ENCODE data around the gene RARRES1. TPM values are rescaled to one million over a fixed set of nuclear protein-coding genes. Genes with fewer than 3 reads are reported as not detected.

RARRES1 gene
- total and polyA plus RNA-seq, 2 experiments from 2014 or later, result 0.10 to 0.82 TPM

DNA sequence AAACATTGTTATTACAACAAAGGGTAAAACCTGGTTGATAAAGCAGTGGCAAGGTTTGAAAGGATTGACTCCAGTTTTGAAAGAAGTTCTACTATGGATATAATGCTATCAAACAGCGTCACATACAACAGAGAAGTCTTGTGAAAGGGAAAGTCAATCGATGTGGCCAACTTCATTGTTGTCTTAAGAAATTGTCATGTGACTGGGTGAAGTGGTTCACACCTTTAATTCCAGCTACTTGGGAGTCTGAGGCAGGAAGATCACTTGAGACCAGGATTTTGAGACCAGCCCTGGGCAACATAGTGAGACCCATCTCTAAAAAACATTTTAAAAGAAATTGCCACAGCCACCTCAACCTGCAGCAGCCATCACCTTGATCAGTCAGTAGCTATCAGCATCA is 53.6 kb downstream of the RARRES1 start:
- DNase-seq (ENCODE audit: low spot score) (no peak), ATAC-seq (no peak)
- Mint-ChIP-seq H3K4me1 (no peaks in the 10 kb centered on the region), H3K36me3 (ENCODE audit: low read depth) (no peaks in the 10 kb centered on the region), H3K9me3 (no peaks in the 10 kb centered on the region), H3K27me3 (ENCODE audit: insufficient read depth, low read depth, poor library complexity) (no peaks in the 10 kb centered on the region), H3K27ac (no peak overlapping the region), H3K4me3 (no peak overlapping the region)
- Histone ChIP-seq H3K36me3 (ENCODE audit: insufficient read depth) (no peaks in the 10 kb centered on the region), H2AFZ (no peak overlapping the region), H3K27ac (ENCODE audit: low read depth) (no peak overlapping the region), H3K4me1 (ENCODE audit: insufficient read depth) (no peaks in the 10 kb centered on the region), H4K20me1 (replicated peaks; ENCODE audit: insufficient read depth) (no peaks in the 10 kb centered on the region), H3K4me2 (no peak overlapping the region), H3K27me3 (ENCODE audit: insufficient read depth) (no peaks in the 10 kb centered on the region), H3K79me2 (replicated peaks; ENCODE audit: insufficient read depth) (no peaks in the 10 kb centered on the region), H3F3A (replicated peaks; ENCODE audit: low read depth) (no peaks in the 10 kb centered on the region), H3K4me3 (no peak overlapping the region), H3K9me2 (ENCODE audit: insufficient read depth) (no peaks in the 10 kb centered on the region)
- no peak for TF ChIP-seq STAT1 (IDR thresholded peaks at IDR 0.05; ENCODE audit: unreplicated experiment)
- TF ChIP-seq EZH2 (IDR thresholded peaks at IDR 0.05; ENCODE audit: low read depth, unreplicated experiment), result no peak
- TF ChIP-seq NANOG (IDR thresholded peaks at IDR 0.05; ENCODE audit: borderline replicate concordance), result no peak
- no peak for TF ChIP-seq POLR2AphosphoS5 (IDR thresholded peaks at IDR 0.05; ENCODE audit: low read depth)
- TF ChIP-seq CREB1 (CRISPR knock-in tag; IDR thresholded peaks at IDR 0.05; ENCODE audit: low read depth), result no peak
- no peak for TF ChIP-seq JUNB (IDR thresholded peaks at IDR 0.05; ENCODE audit: unreplicated experiment)
- TF ChIP-seq ZNF114 (CRISPR knock-in tag; IDR thresholded peaks at IDR 0.05), result no peak
- no peak for TF ChIP-seq ETS1 (IDR thresholded peaks at IDR 0.05)
- TF ChIP-seq REST (IDR thresholded peaks at IDR 0.05; ENCODE audit: unreplicated experiment), result no peak
- no peak for TF ChIP-seq ZNF331 (CRISPR knock-in tag; IDR thresholded peaks at IDR 0.05; ENCODE audit: low read depth)
- TF ChIP-seq, protein P1, sequence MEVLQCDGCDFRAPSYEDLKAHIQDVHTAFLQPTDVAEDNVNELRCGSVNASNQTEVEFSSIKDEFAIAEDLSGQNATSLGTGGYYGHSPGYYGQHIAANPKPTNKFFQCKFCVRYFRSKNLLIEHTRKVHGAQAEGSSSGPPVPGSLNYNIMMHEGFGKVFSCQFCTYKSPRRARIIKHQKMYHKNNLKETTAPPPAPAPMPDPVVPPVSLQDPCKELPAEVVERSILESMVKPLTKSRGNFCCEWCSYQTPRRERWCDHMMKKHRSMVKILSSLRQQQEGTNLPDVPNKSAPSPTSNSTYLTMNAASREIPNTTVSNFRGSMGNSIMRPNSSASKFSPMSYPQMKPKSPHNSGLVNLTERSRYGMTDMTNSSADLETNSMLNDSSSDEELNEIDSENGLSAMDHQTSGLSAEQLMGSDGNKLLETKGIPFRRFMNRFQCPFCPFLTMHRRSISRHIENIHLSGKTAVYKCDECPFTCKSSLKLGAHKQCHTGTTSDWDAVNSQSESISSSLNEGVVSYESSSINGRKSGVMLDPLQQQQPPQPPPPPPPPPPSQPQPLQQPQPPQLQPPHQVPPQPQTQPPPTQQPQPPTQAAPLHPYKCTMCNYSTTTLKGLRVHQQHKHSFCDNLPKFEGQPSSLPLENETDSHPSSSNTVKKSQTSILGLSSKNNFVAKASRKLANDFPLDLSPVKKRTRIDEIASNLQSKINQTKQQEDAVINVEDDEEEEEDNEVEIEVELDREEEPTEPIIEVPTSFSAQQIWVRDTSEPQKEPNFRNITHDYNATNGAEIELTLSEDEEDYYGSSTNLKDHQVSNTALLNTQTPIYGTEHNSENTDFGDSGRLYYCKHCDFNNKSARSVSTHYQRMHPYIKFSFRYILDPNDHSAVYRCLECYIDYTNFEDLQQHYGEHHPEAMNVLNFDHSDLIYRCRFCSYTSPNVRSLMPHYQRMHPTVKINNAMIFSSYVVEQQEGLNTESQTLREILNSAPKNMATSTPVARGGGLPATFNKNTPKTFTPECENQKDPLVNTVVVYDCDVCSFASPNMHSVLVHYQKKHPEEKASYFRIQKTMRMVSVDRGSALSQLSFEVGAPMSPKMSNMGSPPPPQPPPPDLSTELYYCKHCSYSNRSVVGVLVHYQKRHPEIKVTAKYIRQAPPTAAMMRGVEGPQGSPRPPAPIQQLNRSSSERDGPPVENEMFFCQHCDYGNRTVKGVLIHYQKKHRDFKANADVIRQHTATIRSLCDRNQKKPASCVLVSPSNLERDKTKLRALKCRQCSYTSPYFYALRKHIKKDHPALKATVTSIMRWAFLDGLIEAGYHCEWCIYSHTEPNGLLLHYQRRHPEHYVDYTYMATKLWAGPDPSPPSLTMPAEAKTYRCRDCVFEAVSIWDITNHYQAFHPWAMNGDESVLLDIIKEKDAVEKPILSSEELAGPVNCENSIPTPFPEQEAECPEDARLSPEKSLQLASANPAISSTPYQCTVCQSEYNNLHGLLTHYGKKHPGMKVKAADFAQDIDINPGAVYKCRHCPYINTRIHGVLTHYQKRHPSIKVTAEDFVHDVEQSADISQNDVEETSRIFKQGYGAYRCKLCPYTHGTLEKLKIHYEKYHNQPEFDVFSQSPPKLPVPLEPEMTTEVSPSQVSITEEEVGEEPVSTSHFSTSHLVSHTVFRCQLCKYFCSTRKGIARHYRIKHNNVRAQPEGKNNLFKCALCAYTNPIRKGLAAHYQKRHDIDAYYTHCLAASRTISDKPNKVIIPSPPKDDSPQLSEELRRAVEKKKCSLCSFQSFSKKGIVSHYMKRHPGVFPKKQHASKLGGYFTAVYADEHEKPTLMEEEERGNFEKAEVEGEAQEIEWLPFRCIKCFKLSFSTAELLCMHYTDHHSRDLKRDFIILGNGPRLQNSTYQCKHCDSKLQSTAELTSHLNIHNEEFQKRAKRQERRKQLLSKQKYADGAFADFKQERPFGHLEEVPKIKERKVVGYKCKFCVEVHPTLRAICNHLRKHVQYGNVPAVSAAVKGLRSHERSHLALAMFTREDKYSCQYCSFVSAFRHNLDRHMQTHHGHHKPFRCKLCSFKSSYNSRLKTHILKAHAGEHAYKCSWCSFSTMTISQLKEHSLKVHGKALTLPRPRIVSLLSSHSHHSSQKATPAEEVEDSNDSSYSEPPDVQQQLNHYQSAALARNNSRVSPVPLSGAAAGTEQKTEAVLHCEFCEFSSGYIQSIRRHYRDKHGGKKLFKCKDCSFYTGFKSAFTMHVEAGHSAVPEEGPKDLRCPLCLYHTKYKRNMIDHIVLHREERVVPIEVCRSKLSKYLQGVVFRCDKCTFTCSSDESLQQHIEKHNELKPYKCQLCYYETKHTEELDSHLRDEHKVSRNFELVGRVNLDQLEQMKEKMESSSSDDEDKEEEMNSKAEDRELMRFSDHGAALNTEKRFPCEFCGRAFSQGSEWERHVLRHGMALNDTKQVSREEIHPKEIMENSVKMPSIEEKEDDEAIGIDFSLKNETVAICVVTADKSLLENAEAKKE (CRISPR knock-in tag; IDR thresholded peaks at IDR 0.05), result no peak
- TF ChIP-seq, protein P2, sequence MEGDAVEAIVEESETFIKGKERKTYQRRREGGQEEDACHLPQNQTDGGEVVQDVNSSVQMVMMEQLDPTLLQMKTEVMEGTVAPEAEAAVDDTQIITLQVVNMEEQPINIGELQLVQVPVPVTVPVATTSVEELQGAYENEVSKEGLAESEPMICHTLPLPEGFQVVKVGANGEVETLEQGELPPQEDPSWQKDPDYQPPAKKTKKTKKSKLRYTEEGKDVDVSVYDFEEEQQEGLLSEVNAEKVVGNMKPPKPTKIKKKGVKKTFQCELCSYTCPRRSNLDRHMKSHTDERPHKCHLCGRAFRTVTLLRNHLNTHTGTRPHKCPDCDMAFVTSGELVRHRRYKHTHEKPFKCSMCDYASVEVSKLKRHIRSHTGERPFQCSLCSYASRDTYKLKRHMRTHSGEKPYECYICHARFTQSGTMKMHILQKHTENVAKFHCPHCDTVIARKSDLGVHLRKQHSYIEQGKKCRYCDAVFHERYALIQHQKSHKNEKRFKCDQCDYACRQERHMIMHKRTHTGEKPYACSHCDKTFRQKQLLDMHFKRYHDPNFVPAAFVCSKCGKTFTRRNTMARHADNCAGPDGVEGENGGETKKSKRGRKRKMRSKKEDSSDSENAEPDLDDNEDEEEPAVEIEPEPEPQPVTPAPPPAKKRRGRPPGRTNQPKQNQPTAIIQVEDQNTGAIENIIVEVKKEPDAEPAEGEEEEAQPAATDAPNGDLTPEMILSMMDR (conservative IDR thresholded peaks at IDR 0.05; ENCODE audit: low read depth in 2 of 2), result no peak
- TF ChIP-seq EZH2phosphoT487 (IDR thresholded peaks at IDR 0.05; ENCODE audit: unreplicated experiment), result no peak

All from GM23338 (cell line).